Fibroblast of lung (primary cell): ENCODE data around the gene GLRX3. TPM values are rescaled to one million over a fixed set of nuclear protein-coding genes. Genes with fewer than 3 reads are reported as not detected.

ENCODE experiments used
- DNase-seq, 2 donors: peaks; one replicate each; pipeline versions ENCODE4 v3.0.0 to v3.0.0-alpha.2; 2010; ENCODE audit warnings: low read depth in 2 of 2
- H2AFZ ChIP-seq: 2 replicates; pipeline ENCODE4 v1.5.1; 2012; ENCODE audit warnings: low read length, control low read depth, inconsistent platforms
- H3K27ac ChIP-seq: 2 replicates; pipeline ENCODE4 v1.5.1; 2011; ENCODE audit warnings: low read length, control low read depth; ENCODE audit not compliant: insufficient read depth
- H3K27me3 ChIP-seq: 2 replicates; pipeline ENCODE4 v1.5.1; 2011; ENCODE audit warnings: mild to moderate bottlenecking, low read length; ENCODE audit not compliant: control insufficient read depth, insufficient read depth
- H3K36me3 ChIP-seq: 2 replicates; pipeline ENCODE4 v1.5.1; 2011; ENCODE audit warnings: low read length; ENCODE audit not compliant: control insufficient read depth, insufficient read depth
- H3K4me1 ChIP-seq: 2 replicates; pipeline ENCODE4 v1.5.1; 2011; ENCODE audit warnings: low read length; ENCODE audit not compliant: control insufficient read depth, insufficient read depth; ENCODE audit errors: extremely low read depth
- H3K4me2 ChIP-seq: 2 replicates; pipeline ENCODE4 v1.5.1; 2011; ENCODE audit warnings: low read length, control low read depth; ENCODE audit not compliant: insufficient read depth; ENCODE audit errors: extremely low read depth
- H3K4me3 ChIP-seq, 4 experiments: fragments of 200-600 bp in 1 of 4; sonication (generic) in 1 of 4; replicated peaks in 1 of 4; 2 replicates each; pipeline ENCODE4 v1.5.1; 2011 to 2016; ENCODE audit warnings: low read length in 4 of 4, low read depth in 3 of 4, mild to moderate bottlenecking in 3 of 4, control low read depth in 2 of 4, inconsistent platforms in 1 of 4, mixed read lengths in 1 of 4; ENCODE audit not compliant: insufficient read depth in 1 of 4; ENCODE audit errors: control extremely low read depth in 1 of 4
- H3K79me2 ChIP-seq: 2 replicates; pipeline ENCODE4 v1.5.1; 2012; ENCODE audit warnings: mild to moderate bottlenecking, low read length, inconsistent platforms; ENCODE audit not compliant: control insufficient read depth, insufficient read depth
- H3K9ac ChIP-seq: 2 replicates; pipeline ENCODE4 v1.5.1; 2011; ENCODE audit warnings: mild to moderate bottlenecking, low read length, control low read depth; ENCODE audit not compliant: insufficient read depth
- H3K9me3 ChIP-seq: 2 replicates; pipeline ENCODE4 v1.5.1; 2012; ENCODE audit warnings: low read depth, low read length; ENCODE audit not compliant: control insufficient read depth, insufficient read depth
- H4K20me1 ChIP-seq: 2 replicates; pipeline ENCODE4 v1.5.1; 2011; ENCODE audit warnings: low read length; ENCODE audit not compliant: control insufficient read depth, insufficient read depth; ENCODE audit errors: extremely low read depth
- EZH2 ChIP-seq: IDR thresholded peaks from 2 replicates; pipeline ENCODE4 v1.5.1; 2012; ENCODE audit warnings: low read length, control low read depth, mild to moderate bottlenecking; ENCODE audit errors: missing control alignments
- polyA plus RNA-seq, 2 donors: library from polyadenylated mRNA; depleted of rRNA in 1 of 2; stranded (reverse) in 1 of 2; unstranded in 1 of 2; fragments of >200 nt; gene quantifications; 2 replicates each; pipeline ENCODE4 v1.2.1, GENCODE V29; 2011 to 2012; ENCODE audit warnings: missing spikeins in 1 of 2
- total RNA-seq: library from RNA; depleted of rRNA; stranded (reverse); fragments of >200 nt; gene quantifications from 2 replicates; pipeline ENCODE4 v1.2.1, GENCODE V29; 2014
- TF ChIP-seq, protein P1 (sequence below), 2 donors: IDR thresholded peaks in 1 of 2; conservative IDR thresholded peaks in 1 of 2; 1 replicate in 1 of 2; 2 replicates in 1 of 2; pipeline ENCODE4 v1.5.1; 2011 to 2012; ENCODE audit warnings: low read length in 2 of 2, control low read depth in 1 of 2, inconsistent platforms in 1 of 2, low read depth in 1 of 2, mild to moderate bottlenecking in 1 of 2

GLRX3 gene
- total and polyA plus RNA-seq, 2 donors (not counting 1 experiment from before 2014, with no cell fraction given) = 51.7 to 95.6 TPM

GRCh38 chr10:130188195-130189175, 52.3 kb downstream of the GLRX3 start:
- H3K9ac ChIP-seq = no peak overlapping the region
- TF ChIP-seq, protein P1, sequence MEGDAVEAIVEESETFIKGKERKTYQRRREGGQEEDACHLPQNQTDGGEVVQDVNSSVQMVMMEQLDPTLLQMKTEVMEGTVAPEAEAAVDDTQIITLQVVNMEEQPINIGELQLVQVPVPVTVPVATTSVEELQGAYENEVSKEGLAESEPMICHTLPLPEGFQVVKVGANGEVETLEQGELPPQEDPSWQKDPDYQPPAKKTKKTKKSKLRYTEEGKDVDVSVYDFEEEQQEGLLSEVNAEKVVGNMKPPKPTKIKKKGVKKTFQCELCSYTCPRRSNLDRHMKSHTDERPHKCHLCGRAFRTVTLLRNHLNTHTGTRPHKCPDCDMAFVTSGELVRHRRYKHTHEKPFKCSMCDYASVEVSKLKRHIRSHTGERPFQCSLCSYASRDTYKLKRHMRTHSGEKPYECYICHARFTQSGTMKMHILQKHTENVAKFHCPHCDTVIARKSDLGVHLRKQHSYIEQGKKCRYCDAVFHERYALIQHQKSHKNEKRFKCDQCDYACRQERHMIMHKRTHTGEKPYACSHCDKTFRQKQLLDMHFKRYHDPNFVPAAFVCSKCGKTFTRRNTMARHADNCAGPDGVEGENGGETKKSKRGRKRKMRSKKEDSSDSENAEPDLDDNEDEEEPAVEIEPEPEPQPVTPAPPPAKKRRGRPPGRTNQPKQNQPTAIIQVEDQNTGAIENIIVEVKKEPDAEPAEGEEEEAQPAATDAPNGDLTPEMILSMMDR (conservative IDR thresholded peaks at IDR 0.05 in 1 of 2, IDR thresholded peaks at IDR 0.05 in 1 of 2; ENCODE audit: low read depth in 1 of 2, low read length in 2 of 2) = no peak
- no peak for TF ChIP-seq EZH2
- no peak for DNase-seq

GRCh38 chr10:130189608-130190054, 53.4 kb downstream of the GLRX3 start:
- Histone ChIP-seq H3K4me1 (no peaks in the 10 kb centered on the region), H3K9ac (no peak overlapping the region), H3K36me3 (peaks cover 4% of the 10 kb centered on the region), H3K4me2 (no peak overlapping the region), H4K20me1 (no peaks in the 10 kb centered on the region), H3K4me3 (no peak overlapping the region), H3K27ac (no peak overlapping the region), H3K27me3 (no peaks in the 10 kb centered on the region), H2AFZ (no peak overlapping the region), H3K79me2 (no peaks in the 10 kb centered on the region), H3K9me3 (no peaks in the 10 kb centered on the region)
- TF ChIP-seq, protein P1 (conservative IDR thresholded peaks at IDR 0.05 in 1 of 2, IDR thresholded peaks at IDR 0.05 in 1 of 2; ENCODE audit: low read depth in 1 of 2, low read length in 2 of 2) = no peak
- no peak for DNase-seq

More at GRCh38 chr10:130188195-130189175, 52.3 kb downstream of the GLRX3 start:
- H3K9me3 ChIP-seq = no peaks in the 10 kb centered on the region
- H3K27ac ChIP-seq = no peak overlapping the region
- no peak overlapping the region for H3K4me3 ChIP-seq
- H2AFZ ChIP-seq = no peak overlapping the region
- peaks cover 7% of the 10 kb centered on the region for H3K36me3 ChIP-seq
- H3K27me3 ChIP-seq = no peaks in the 10 kb centered on the region
- H4K20me1 ChIP-seq = no peaks in the 10 kb centered on the region
- no peaks in the 10 kb centered on the region for H3K4me1 ChIP-seq
- no peaks in the 10 kb centered on the region for H3K79me2 ChIP-seq
- no peak overlapping the region for H3K4me2 ChIP-seq

DNA sequence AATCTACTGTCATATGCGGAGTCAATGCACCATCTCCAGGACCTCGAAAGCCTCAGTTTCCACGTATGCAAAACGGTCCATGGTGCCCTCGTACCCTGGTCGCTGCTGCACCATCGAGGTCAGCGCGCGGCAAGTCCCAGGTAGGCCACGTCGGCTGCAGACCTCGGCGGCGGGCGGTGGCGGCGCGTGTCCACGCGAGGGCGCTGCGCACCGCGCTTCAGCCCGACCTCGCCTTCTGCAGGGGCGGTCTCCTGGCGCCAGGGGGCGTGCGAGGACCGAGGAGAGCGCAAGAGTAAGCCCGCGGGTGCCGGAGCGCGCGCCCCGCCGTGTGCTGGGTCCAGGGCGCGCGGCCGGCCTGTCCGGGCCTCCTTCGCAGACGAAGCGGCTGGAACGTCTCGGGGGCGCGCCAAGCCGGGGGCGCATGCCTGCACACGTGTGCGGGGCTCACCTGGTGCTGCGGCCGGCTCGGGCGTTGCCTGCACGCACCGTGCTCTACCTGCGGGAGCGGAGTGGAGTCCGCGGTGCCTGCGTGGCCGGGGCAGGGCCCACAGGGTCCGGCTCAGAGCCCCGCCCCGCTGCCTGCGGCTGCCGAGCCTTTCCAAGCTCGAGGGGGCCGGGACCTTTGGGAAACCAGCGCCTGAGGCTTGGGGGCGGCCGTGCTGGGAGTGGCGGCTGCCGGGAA, 54.0 kb downstream of the GLRX3 start:
- Histone ChIP-seq H3K27me3 (no peaks in the 10 kb centered on the region), H3K36me3 (peaks cover 2% of the 10 kb centered on the region), H2AFZ (peak overlapping the region; percentile 65), H3K79me2 (no peaks in the 10 kb centered on the region), H3K9ac (peak overlapping the region; percentile 77), H3K4me2 (peak overlapping the region; percentile 82), H3K27ac (peak overlapping the region; percentile 43), H3K4me1 (no peaks in the 10 kb centered on the region), H4K20me1 (no peaks in the 10 kb centered on the region), H3K9me3 (no peaks in the 10 kb centered on the region), H3K4me3 (peak overlapping the region; percentile 28 to 66 (median 53))
- TF ChIP-seq EZH2 = no peak
- TF ChIP-seq, protein P1 (conservative IDR thresholded peaks at IDR 0.05 in 1 of 2, IDR thresholded peaks at IDR 0.05 in 1 of 2; ENCODE audit: low read depth in 1 of 2, low read length in 2 of 2) = peak; percentile 58 to 92
- peak; percentile 81 to 83 for DNase-seq
